GM18502 (cell line): ENCODE data around the gene FAM174C.
"Not testable (repeated sequence)": the region's sequence is repeated elsewhere in the genome, so short reads cannot be mapped to it uniquely, and the experiment has no call there.

Source experiments
- ATAC-seq: cut with Tn5 transposase; IDR thresholded peaks from one replicate; pipeline ENCODE4 v1.9.1; 2021; ENCODE audit warnings: mild to moderate bottlenecking; ENCODE audit not compliant: unreplicated experiment, poor library complexity

Gene FAM174C

DNA sequence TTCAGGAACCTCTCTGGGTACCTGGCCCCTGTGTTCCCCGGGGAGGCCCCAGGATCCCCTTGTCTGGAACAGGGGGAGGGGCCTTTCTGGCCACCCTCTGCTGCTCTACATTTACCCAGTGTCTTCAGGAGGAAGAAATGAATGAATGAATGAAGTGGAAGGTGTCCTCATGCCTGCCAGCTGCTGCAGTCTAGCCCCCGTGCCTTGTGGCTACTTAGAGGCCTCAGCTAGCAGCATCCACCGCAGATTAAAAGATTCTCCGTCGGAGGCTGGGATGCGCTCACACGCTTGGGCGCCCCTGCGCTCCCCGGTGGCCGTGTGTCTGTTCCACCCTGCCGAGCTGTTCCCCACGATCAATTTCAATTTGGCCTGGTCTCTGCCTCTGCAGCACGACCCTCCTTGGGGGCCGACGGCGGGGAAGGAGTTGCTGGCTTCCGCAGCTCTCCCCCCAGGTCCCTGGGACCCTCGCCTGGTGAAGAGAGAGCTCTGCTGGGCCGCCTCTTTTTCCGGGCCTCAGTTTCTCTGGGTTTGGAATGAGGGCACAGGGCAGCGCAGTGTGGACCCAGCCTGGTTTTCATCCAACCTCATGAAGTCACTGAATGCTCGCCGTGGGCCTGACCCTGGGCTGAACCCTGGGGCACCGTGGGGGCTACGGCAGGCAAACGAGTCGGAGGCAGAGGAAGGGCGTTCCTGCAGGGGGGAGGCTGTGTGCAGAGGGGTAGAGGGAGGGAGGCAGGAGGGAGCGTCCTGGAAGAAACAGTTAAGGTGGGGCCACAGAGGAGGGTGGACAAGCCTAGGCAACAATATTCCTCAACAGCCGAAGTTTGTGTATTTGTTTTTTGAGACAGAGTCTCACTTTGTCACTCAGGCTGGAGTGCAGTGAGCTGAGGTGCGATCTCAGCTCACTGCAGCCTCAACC lies 38.6 kb downstream of the FAM174C start:
- no peak for ATAC-seq

DNA sequence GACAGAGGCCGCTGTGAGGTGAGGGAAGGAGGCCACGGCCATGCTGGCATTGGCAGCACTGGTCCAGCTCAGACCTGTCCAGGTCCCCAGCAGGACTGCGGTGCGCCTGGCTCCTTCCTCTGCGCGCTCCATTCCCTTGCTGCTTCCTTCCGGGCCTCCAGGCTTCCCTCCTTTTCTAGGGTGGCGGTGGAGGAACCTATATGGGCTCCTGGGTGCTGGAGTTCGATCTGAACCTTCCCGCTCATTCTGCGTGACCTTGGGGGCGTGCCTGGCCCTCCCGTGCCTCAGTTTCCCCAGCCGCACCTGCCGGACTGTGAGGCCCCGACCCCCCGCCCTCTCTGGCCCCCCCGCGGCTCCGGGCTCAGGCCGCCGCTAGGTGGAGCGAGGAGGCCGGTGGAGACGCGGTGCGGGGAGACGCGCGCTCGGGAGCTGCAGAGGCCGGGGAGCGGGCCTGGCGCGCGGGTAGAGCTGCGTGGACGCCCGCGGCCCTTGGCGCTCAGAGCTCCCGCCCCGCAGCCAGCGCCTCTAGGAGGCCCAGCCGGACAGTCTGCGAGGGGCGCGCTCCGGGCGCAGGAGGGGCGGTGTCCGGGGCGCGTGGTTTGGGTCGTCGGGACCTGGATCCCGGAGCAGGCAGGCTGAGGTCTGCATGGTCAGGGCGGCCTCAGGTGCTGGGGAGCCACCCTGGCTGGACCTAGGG lies 40.3 kb downstream of the FAM174C start:
- ATAC-seq, result no peak

DNA sequence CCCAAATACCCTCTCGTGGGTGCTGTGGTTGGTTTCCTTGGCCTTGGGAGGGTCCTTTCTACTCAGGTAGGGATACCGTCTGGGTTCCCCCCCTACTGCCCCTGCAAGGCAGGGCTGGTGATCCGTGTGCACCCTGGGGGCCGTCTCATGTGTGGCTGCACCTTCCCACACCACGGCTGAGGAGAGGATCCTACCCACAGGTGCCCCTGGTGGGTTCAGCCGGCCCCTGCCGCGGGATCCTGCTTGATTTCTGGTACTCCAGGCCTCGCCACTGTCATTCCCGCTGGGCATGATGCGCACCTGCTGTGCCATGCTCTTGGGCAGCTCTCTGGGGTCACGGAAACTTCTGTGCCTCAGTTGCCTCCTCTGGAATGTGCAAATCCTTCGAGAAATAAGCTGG lies 41.1 kb downstream of the FAM174C start:
- ATAC-seq, result no peak

DNA sequence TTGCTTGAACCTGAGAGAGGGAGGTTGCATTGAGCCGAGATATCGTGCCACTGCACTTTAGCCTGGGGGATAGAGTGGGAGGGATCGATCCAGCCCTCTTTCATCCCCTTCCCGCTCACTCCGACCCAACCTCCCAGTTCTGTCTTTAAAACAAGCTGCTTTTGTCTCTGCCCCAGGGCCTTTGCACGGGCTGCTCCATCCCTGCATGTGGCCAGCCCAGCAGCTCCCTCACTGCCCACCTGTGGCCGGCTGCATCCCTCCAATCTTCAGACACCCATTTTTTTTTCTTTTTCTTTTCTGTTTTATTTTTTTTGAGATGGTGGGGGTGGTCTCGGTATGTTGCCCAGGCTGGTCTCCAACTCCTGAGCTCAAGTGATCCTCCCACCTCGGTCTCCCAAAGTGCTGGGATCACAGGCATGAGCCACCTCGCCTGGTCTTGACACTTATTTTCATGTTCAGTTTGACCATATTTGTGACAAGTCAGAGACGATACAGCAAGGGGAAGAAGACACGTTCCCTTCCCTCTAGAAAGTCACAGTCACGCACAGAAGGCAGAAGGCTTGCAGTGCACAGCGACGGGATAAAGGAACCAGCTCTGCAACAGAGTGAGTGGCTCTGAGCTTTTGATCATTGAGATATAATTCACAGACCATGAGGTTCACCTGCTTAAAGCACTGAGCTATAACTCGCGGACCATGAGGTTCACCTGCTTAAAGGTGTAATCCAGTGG lies 42.1 kb downstream of the FAM174C start:
- no peak for ATAC-seq

DNA sequence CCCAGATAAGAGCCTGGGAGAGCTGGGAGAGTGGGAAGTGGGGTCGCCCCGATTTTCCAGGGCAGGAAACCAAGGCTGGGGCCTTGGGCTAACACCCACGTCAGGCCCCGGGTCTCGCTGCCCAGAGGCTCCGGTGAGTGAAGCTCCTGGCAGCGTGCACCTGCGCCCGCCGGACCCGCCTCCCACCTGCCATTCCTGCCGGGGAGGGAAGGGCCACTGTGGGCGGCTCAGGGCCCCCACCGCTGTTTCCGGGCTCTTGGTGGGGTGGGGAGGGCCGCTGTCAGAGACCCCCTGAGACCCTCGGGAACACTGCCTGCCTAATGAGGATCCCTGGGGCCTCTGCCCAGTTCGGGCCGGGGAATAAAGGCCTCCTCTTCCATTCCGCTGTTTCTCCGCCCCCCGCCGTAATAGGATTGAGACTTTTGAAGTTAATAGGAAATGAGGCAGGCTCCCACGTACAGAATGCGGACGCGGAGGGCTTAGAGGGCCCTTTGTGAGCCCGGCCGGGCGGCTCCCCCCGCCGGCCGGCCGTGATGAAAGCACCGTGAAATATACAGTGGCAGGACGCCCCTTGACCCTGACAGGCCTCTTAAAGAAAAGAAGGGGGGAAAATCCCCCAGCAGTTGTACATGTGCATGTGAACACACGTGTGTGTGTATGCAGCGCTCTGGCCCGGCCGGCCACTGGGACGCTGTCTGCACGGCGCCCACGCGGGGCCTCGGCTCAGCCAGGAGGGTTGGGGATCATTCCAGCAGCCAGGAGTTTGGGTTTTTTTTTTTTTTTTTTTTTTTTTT lies 43.5 kb downstream of the FAM174C start:
- no peak for ATAC-seq

DNA sequence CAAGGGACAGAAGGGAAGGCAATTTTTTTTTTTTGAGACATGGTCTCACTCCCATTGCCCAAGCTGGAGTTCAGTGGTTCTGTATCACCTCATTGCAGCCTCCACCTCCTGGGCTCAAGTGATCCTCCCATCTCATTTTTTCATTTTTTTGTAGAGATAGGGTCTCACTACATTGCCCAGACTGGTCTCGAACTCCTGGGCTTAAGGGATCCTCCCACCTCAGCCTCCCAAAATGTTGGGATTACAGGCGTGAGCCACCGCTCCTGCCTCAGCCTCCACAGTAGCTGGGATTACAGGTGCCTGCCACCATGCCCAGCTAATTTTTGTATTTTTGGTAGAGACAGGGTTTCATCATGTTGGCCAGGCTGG lies 44.9 kb downstream of the FAM174C start:
- ATAC-seq, result not testable (repeated sequence)

DNA sequence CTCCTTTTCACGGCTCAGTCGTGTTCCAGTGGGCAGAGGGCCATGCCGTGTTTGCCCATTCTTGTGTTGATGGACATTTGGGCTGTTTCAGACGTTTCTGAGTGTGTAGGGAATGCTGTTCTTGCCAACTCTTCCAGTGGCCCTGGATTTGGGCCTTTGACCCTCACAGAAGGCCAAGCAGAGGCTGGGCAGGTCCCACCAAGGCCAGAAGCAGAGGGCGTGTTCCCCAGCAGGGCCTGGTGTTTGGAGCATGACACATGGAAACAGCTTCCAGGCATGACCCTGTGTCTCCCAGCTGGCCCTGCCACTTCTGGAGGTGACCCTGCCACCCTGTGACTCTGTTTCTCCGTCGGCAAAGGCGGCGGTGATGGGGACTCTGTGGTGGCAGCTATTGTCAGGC lies 46.2 kb downstream of the FAM174C start:
- ATAC-seq, result no peak

DNA sequence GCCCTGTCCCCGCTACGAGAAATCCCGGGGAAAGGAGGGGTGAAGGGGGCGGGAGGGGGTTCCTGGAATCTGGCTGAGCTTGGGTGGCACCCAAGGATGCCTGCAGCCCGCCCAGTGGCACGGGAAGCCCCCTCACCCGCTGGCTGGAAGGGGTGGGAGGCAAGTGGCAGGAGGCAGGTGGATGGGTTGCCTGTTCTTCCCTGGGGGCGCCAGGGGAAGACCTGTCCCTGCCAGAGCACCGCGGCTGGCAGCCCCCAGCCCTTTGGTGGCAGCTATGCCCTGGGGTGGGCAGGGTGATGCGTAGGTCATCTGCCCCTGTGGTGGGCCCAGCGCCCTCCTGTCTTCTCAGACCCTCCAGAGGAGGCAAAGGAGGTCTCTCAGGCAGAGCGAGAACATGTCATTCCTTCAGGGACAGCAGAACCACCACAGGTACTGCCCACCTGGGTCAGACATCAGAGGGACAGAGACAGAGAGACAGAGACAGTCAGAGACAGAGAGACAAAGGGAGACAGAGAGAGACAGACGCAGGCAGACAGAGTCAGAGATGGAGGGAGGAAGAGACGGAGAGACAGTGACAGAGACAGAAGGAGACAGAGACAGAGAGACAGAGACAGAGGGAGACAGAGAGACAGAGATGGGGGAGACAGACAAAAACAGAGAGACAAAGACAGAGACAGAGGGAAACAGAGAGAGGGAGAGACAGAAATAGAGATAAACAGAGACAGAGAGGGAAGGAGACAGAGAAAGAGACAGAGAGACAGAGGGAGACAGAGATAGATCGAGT lies 47.1 kb downstream of the FAM174C start:
- ATAC-seq, result no peak

DNA sequence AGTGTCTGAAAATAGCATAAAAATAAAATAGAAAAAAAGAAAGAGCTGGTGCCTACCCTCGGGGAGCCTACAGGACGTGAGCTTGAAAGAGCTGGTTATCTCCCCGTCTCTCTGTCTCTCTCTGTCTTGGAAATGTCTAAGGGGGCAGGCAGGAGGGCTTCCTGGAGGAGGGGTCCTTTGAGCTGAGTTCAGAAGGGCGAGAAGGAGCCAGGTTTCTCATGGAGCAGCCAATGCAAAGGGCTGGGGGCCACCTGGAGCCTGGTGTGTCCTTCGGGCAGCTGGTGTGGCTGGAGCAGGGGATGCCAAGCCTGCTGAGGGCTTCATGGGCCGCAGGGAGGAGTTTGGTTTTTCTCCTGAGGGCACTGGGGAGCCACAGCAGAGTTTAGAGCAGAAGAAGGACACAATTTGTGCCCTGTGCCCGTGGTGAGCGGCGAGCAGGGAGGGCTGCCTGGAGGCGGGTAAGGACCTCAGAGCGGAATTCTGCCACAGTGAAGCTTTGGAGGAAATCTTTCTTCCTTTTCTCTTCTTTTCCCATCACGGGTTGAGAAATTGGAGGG lies 49.0 kb downstream of the FAM174C start:
- no peak for ATAC-seq

DNA sequence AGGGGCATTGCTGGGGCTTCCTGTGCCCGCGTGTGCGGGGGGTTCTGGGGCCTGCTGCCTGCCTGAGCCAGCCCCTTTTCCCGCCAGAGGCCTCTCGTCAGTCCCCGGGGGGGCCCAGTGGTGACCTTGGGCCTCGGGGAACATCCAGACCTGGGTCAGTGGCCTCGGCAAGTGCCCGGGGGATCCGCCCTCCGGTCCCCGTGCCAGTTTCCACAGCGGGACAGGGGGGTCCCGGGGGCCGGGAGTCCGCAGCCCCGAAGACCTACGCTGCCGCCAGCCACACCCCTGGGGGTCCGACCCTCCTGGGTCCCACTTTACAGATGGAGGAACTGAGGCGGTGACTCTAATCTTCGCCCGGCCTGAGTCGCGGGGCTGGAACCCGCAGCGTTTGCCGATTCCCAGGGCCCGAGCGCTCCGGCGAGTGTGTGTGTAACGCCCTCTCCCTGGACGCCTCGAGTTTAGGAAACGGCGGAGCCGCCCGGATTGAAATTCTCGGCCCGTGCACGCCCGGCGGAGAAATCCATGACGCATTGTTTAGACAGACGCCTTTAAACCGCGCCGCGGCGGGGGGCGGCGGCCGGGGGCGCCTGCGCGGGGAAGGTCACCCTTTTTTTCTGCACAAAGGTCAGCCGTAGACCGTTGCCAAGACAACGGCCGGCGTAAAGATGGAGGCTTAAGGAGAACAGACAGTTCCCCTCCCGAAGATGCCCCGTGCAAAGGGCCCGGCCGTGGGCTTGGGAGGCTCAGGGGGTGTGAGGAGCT lies 49.7 kb downstream of the FAM174C start:
- no peak for ATAC-seq

DNA sequence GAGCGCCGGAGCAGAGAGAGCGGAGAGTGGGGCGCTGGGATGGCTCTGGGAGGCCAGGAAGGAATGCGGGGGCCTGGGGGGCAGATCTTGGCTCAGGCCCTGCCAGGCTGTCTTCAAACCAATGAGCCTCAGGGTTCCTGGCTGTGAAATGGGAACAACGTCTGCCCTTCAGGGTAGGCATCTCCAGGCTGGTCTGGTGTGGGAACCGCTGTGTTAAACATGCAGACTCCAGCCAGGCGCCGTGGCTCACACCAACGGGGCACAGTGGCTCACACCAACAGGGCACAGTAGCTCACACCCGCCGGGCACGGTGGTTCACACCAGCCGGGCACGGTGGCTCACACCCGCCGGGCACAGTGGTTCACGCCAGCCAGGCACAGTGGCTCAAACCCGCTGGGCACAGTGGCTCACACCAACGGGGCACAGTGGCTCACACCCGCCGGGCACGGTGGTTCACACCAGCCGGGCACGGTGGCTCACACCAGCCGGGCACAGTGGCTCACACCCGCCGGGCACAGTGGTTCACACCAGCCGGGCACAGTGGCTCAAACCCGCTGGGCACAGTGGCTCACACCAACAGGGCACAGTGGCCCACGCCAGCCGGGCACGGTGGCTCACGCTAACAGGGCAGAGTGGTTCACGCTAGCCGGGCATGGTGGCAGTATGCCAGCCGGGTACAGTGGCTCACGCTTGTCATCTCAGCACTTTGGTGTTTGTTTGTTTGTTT lies 50.4 kb downstream of the FAM174C start:
- ATAC-seq, result no peak

DNA sequence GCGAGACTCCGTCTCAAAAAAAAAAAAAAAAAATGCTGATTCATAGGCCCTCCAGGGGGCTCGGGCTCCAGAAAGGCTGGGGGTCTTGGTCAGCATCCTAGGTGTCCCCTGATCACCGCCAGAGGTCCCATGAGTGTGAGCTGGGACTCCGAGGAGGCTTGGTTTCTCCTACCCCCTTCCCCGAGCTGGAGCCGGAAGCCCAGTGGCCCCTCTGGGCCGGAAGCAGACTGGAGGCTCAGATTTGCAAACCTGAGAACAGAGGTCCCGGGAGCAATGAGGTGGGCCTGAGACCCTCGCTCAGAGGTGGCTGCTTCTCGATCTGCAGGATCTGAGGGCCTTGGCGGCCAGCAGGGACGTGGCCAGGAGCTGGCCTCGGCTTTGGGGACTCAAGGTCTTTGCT lies 51.8 kb downstream of the FAM174C start:
- no peak for ATAC-seq
